Retina (tissue), 1 donor: Measurements from ENCODE around the gene PDIA2.
"Not testable (repeated sequence)": the region's sequence is repeated elsewhere in the genome, so short reads cannot be mapped to it uniquely, and the experiment has no call there.

ENCODE experiments used
- DNase-seq: peaks from one replicate; pipeline ENCODE4 v3.0.0-alpha.2; 2016

Gene PDIA2

DNA sequence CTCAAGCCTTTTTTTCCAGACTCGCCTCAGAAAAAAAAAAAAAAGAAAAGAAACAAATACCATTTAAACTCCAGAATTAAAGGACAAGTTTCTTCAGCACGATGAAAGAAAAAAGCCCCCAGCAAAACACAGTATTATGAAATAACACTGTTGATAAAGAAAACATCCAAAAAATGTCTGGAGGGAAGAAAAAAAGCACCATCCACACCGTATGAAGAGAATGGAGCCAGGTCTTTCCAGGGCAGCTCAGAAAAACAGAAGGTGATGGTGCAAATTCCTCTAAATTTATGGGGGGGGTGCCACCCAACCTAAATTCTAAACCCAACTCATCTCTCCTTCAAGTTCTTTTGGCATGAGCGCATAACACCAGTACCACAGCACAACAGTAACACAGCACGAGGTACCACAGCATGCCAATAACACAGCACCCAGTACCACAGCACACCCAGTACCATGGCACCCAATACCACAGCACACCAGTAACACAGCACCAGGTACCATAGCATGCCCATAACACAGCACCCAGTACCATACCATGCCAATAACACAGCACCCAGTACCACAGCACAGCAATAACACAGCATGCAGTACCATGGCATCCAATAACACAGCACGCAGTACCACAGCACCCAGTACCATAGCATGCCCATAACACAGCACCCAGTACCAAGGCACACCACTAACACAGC is 50.6 kb downstream of the PDIA2 start:
- DNase-seq: no peak

DNA sequence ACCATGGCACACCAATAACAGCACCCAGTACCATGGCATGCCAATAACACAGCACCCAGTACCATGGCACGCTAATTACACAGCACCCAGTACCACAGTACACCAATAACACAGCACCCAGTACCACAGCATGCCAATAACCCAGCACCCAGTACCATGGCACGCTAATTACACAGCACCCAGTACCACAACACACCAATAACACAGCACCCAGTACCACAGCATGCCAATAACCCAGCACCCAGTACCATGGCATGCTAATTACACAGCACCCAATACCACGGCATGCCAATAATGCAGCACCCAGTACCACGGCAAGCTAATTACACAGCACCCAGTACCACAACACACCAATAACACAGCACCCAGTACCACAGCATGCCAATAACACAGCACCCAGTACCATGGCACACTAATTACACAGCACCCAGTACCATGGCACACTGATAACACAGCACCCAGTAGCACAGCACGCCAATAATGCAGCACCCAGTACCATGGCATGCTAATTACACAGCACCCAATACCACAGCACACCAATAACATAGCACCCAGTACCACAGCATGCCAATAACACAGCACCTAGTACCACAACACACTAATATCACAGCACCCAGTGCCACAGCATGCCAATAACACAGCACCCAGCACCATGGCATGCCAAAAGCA is 51.3 kb downstream of the PDIA2 start:
- DNase-seq: not testable (repeated sequence)

DNA sequence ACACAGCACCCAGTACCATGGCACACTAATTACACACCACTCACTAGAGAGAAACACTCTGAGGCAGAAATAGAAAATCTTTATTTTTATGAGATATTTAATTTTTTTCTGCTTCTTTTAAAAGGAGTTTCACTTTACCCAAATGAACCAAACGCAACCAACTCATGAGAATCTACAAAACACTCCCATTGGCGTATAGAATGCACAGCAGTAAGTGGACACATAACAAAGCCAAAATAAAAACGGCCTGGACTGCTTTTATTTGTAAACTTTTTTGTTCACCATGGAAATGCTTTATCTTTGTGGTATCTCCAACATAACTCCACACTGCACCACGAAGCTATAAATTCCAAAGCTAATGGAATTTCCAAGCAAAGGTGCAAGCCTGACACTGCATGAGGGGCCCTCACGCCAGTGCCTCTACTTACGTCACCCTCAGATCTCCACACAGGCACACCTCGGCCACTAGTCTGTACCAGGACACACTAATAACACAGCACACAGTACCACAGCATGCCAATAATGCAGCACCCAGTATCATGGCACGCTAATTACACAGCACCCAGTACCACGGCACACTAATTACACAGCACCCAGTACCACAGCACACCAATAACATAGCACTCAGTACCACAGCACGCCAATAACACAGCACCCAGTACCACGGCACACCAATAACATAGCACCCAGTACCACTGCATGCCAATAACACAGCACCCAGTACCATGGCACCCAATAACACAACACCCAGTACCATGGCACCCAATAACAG is 52.1 kb downstream of the PDIA2 start:
- not testable (repeated sequence) for DNase-seq

DNA sequence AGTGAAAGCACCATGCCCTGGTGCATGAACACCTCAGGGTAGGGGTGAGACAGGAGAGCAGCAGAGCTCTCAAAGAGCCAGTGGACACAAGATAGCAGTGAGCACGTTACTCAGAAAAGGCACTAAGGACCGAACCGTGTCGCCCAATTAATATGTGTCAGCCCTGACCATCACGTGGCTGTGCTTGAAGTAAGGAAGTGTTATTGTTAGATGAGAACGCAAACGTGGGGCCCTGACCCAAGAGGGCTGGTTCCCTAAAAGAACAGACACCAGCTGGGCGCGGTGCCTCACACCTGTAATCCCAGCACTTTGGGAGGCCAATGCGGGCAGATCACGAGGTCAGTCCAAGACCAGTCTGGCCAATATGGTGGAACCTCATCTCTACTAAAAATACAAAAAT is 53.3 kb downstream of the PDIA2 start:
- DNase-seq: no peak
